Inflammatory macrophage treated with lipopolysaccharide for 4 hours (primary cell): Measurements from ENCODE around the gene WBP2NL.
"Not testable (repeated sequence)": the region's sequence is repeated elsewhere in the genome, so short reads cannot be mapped to it uniquely, and the experiment has no call there.

Source experiments
- DNase-seq: peaks from one replicate; pipeline ENCODE4 v3.0.0-alpha.2; 2020

The WBP2NL gene

GRCh38 chr22:42035256-42035655 lies 36.7 kb downstream of the WBP2NL start:
- DNase-seq: no peak

GRCh38 chr22:42039271-42039670 lies 40.7 kb downstream of the WBP2NL start:
- DNase-seq: no peak

- no peak for DNase-seq
These were observed 43.2 kb downstream of the WBP2NL start for GRCh38 chr22:42041784-42042183.

- no peak for DNase-seq
These were observed 52.1 kb downstream of the WBP2NL start for GRCh38 chr22:42050641-42051180.

GRCh38 chr22:42052765-42053164 lies 54.2 kb downstream of the WBP2NL start:
- peak; percentile 12 for DNase-seq

- DNase-seq: no peak
These were observed 58.3 kb downstream of the WBP2NL start for GRCh38 chr22:42056757-42057511.

- DNase-seq: no peak
These were observed 61.9 kb downstream of the WBP2NL start for GRCh38 chr22:42060489-42060888.

GRCh38 chr22:42061041-42061440 lies 62.5 kb downstream of the WBP2NL start:
- DNase-seq: no peak

GRCh38 chr22:42062506-42063170 lies 64.0 kb downstream of the WBP2NL start:
- DNase-seq: no peak

GRCh38 chr22:42064629-42065028 lies 66.0 kb downstream of the WBP2NL start:
- no peak for DNase-seq

- no peak for DNase-seq
These were observed 67.0 kb downstream of the WBP2NL start for GRCh38 chr22:42065438-42066125.

- DNase-seq: no peak
These were observed 67.7 kb downstream of the WBP2NL start for GRCh38 chr22:42066126-42066761.

GRCh38 chr22:42066937-42067336 lies 68.3 kb downstream of the WBP2NL start:
- DNase-seq: no peak

- no peak for DNase-seq
These were observed 69.2 kb downstream of the WBP2NL start for GRCh38 chr22:42067671-42068251.

GRCh38 chr22:42068291-42068690 lies 69.7 kb downstream of the WBP2NL start:
- no peak for DNase-seq

GRCh38 chr22:42069801-42070516 lies 71.4 kb downstream of the WBP2NL start:
- peak; percentile 76 for DNase-seq

- DNase-seq: peak; percentile 96
These were observed 72.2 kb downstream of the WBP2NL start, which contains the start of gene NAGA for GRCh38 chr22:42070517-42071422. Gene NAGA (minus strand): TSS chr22:42070812. CDS start chr22:42070297, 515 bp downstream.

GRCh38 chr22:42071508-42071907 lies 72.9 kb downstream of the WBP2NL start:
- DNase-seq: not testable (repeated sequence)

GRCh38 chr22:42072606-42073330 lies 74.2 kb downstream of the WBP2NL start:
- DNase-seq: no peak

GRCh38 chr22:42073621-42074041 lies 75.0 kb downstream of the WBP2NL start:
- DNase-seq: no peak
